Spleen (tissue), 7 donors: ENCODE measurements around the gene MAP3K8.

Experiments used
- POLR2A ChIP-seq, 3 donors: fragments of 450-650 bp; IDR thresholded peaks; one replicate each; pipeline ENCODE4 v1.5.1; 2017; ENCODE audit warnings: antibody characterized with exemption in 3 of 3, mild to moderate bottlenecking in 1 of 3
- POLR2AphosphoS5 ChIP-seq, 3 donors: sonication (generic); formaldehyde crosslinking; IDR thresholded peaks; one replicate each; pipeline ENCODE4 v1.5.1; 2017; ENCODE audit warnings: antibody characterized with exemption in 3 of 3
- TF ChIP-seq, protein P1 (sequence below), 11 experiments: fragments of 200-600 bp in 7 of 11; fragments of 450-650 bp in 4 of 11; sonication (generic) in 4 of 11; IDR thresholded peaks in 8 of 11; conservative IDR thresholded peaks in 3 of 11; 1 replicate in 7 of 11; 2 replicates in 4 of 11; pipeline versions ENCODE4 v1.4.0 to v1.8.0; 2016 to 2021; ENCODE audit warnings: antibody characterized with exemption in 11 of 11, inconsistent platforms in 4 of 11, mild to moderate bottlenecking in 1 of 11
- donor health status: DM: no; HTN: no; CAD: no; lungs with moderate emphysema.
- donor health status: DM: no; HTN: no; CAD: no.
- donor health status: DM: no; HTN: no; CAD: no.

- TF ChIP-seq, protein P1, sequence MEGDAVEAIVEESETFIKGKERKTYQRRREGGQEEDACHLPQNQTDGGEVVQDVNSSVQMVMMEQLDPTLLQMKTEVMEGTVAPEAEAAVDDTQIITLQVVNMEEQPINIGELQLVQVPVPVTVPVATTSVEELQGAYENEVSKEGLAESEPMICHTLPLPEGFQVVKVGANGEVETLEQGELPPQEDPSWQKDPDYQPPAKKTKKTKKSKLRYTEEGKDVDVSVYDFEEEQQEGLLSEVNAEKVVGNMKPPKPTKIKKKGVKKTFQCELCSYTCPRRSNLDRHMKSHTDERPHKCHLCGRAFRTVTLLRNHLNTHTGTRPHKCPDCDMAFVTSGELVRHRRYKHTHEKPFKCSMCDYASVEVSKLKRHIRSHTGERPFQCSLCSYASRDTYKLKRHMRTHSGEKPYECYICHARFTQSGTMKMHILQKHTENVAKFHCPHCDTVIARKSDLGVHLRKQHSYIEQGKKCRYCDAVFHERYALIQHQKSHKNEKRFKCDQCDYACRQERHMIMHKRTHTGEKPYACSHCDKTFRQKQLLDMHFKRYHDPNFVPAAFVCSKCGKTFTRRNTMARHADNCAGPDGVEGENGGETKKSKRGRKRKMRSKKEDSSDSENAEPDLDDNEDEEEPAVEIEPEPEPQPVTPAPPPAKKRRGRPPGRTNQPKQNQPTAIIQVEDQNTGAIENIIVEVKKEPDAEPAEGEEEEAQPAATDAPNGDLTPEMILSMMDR (IDR thresholded peaks at IDR 0.05 in 8 of 11, conservative IDR thresholded peaks at IDR 0.05 in 3 of 11) = no peak
- TF ChIP-seq POLR2A (IDR thresholded peaks at IDR 0.05) (no peak), POLR2AphosphoS5 (IDR thresholded peaks at IDR 0.05) (no peak)
Observed at GRCh38 chr10:30500534-30500933, 66.5 kb downstream of the MAP3K8 start.
